GM19397 (cell line): ENCODE measurements around the gene MYOT.
"Not testable (repeated sequence)": the region's sequence is repeated elsewhere in the genome, so short reads cannot be mapped to it uniquely, and the experiment has no call there.

ENCODE experiments used
- ATAC-seq: cut with Tn5 transposase; IDR thresholded peaks from one replicate; pipeline ENCODE4 v1.9.1; 2021; ENCODE audit warnings: mild to moderate bottlenecking, moderate library complexity; ENCODE audit not compliant: unreplicated experiment

Gene MYOT

GRCh38 chr5:137853165-137853564 lies 14.5 kb upstream of the MYOT start:
- ATAC-seq, result not testable (repeated sequence)

DNA sequence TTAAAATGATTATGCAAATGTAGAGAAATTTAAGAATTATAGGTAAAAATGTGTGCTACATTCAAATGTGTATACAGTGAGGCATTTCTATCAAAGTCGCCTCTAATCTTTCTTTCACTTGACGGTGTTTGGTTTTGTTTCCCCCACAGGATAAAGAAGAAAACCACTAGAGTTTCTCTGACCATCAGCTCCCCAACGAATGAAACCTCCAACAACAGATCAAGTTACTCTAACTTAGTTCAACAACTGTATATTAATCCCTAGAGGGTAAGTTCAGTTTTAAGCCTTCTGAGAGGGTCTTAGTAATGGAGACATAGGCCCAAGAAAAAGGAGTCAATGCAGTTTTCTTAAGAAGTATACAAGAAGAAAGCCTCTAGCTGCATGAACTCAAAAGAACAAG lies 11.5 kb upstream of the MYOT start:
- ATAC-seq, result no peak

- ATAC-seq, result no peak
Measured at GRCh38 chr5:137856916-137857862, 10.5 kb upstream of the MYOT start.

GRCh38 chr5:137858223-137858916 lies 9.3 kb upstream of the MYOT start:
- ATAC-seq, result no peak

DNA sequence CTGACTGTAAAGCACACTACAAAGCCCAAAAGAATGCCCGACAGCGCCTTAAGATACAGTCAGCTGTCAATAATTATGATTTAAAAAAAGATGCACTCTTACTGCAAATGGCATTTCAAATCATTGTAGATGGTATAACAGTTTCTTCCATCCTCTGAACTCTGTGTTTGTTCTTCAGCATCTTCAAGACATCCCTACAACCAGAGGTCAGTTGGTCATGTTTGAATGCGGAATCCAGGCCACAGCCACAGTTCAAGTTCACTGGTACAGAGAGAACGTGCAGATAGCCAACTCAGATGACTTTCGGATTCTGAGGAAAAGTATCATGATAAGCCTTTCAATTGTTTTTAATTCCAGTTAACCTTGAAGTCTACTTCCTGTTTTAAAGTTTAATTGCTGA lies 8.7 kb upstream of the MYOT start:
- ATAC-seq, result no peak

DNA sequence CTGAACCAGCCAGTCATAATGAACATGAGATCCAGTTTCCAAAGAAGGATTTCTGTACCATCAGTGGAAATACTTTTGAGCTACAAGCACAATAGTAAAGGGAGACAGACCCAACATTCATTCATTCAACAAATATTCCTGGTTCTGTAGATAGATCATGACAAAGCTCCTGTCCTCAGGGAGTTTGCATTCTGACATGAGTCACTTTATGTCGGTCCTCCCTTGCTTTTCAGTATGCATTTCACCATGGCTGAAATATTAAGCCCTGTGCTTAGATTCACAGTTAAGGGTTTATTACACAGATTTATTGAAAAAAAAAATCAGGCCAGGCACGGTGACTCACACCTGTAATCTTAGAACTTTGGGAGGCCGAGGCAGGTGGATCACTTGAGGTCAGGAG lies 5.4 kb upstream of the MYOT start:
- ATAC-seq, result no peak

DNA sequence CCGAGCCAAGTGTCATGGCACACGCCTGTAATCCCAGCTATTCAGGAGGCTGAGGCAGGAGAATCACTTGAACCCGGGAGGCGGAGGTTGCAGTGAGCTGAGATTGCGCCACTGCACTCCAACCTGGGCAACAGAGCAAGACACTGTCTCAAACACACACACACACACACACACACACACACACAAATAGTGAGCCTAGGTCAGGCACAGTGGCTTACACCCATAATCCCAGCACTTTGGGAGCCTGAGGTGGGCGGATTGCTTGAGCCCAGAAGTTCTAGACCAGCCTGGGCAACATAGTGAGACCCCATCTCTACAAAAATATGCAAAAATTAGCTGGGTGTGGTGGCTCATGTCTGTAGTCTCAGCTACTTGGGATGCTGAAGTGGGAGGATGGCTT lies 4.0 kb upstream of the MYOT start:
- not testable (repeated sequence) for ATAC-seq

DNA sequence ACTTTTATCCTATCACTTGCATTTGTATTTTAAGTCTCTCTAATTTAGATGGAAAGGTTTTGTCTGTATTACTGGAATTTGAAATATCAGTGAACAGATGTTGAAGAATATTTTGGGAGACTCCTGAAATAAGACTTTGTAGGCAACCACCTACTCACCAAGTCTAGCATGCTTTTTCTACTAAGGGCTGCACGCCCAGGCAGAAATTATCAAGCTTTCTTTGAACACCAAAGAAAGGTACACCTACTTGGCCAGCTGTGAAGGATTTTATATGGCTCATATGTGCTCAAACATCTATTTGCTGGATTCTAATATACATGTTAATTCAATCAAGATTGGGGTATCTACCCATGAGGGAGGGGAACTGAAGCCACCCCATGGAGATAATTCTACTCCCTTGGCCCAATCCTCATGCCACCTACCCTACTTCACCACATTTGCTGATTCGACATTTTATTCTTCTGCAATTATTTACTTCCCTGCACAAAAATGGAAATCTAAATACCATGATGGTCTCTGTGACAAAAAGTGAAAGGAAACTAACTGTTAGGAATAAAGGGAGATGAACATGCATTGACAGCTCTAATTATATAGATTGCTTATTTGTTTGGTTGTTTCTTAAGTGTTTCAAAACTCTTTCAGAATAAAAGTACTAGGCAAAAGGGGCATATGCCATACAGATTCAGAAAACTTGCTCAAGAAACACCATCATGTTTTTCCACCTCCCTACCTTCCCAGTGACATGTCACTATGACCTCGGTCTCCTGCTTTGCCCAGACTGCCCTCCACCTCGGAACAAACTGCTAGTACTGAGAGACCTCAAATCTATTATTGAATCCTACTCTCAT lies 895 bp upstream of the MYOT start:
- no peak for ATAC-seq

- no peak for ATAC-seq
Measured at GRCh38 chr5:137870647-137871339, 3.1 kb downstream of the MYOT start.

DNA sequence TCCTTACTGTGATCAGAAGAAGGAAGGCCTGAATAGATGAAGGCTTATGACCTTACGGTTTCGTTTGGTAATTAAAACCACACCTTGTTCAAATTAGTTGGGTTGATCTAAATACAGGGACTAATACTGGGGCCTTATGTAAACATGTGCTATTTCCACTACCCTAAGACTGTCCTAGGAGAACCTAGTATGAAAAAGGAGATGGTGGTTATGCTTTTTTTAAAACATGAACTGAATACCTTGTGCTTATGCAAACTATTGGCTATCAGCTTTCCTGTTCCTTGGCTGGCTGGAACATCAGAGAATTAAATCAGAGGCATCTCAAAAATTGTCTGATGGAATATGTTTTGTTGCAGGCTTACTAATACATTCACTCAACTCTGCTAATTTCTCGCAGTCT lies 3.9 kb downstream of the MYOT start:
- ATAC-seq, result no peak

DNA sequence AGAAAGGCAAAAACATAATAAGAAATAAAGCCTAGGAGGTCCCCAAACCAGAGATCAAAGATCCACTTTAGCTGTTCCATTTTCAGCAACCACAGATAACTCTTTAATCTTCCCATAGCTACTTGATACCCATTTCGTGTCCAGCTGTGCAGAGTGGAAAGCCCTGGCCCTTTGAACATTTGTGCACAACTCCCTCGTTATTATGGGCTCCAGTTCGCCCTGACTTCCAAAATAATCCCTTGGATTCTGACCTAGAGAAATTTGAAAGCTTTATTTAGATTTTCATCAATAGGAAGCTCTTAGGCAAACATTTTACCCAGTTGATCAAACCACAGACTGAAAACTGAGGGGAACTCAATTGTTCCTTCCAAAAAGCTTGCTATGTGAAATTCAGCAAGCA lies 4.8 kb downstream of the MYOT start:
- no peak for ATAC-seq

DNA sequence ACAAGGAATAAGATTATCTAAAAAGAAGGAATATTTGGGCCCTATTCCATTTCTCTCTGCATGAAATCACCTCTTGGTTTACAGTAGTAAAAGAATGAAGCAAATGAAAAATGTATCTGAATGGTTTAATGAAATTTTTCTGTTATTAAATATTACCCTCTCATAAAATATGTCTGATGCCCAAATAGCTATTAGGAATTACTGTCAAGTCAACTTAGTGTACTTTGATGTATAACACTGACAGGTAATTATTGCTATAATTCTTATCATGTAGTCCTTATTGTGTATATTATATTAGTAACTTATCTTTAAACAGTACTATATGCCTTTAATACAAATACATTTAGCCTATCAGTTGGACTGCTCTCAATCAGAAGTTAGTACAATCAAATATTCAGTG lies 8.4 kb downstream of the MYOT start:
- no peak for ATAC-seq

- no peak for ATAC-seq
Measured at GRCh38 chr5:137880313-137880712, 12.7 kb downstream of the MYOT start.

- no peak for ATAC-seq
Measured at GRCh38 chr5:137887831-137888230, 20.2 kb downstream of the MYOT start.

DNA sequence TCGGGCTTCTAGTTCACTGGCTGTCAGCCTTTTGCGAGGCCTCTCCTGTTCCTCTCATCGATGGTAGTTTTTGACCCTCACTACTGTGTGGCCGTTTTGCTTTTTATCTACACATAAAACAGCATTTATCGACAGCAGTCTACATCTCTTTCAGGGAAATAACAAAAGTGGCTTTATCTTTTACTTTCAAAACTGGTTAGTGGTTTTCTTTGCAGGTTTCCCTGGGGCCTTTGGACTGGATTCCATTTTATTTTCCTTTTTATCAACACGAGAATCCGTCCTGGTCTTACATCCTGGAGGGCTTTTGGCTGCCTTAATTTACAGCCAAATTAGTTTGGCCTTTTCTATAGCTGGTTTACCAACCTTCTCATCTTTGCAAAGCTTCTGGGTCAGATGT lies 20.8 kb downstream of the MYOT start:
- no peak for ATAC-seq

GRCh38 chr5:137888863-137889759 lies 21.5 kb downstream of the MYOT start, which contains the start of gene PKD2L2:
PKD2L2 (plus strand) TSS chr5:137889457; CDS start chr5:137889492, 35 bp downstream.
- ATAC-seq, result peak; percentile 99

DNA sequence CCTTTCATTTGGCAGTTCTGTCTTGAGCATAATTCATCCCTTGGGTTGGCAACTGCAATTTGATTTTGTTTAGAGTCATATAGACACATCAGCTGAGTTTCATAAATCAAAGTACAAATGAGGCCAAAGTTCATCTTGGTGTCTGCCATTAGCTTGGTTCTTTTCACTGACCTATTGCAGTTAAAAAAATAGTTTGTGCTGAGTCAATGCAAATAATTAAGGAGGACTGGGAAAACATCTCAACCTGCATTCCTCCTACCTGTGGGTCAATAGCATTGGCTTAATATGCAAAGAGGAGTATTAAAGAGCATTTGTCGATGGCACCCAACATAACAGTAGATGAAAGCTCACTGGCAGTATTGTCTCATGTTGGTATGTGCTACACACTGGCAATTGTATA lies 23.2 kb downstream of the MYOT start:
- ATAC-seq, result no peak

DNA sequence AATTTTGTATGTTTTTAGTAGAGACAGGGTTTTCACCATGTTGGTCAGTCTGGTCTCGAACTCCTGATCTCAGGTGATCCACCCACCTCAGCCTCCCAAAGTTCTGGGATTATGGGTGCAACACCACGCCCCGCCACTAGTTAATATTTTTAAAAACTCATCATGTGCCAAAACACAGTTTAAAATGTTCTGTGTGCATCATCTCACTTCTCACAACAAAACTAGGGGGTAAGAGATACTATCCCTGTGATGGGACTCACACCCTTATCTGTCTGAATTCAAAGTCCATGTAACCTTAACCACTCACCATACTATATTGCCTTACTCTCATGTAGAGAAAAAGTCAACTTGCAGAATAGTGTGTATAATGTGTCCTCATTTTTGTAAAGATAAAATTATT lies 24.2 kb downstream of the MYOT start:
- no peak for ATAC-seq

DNA sequence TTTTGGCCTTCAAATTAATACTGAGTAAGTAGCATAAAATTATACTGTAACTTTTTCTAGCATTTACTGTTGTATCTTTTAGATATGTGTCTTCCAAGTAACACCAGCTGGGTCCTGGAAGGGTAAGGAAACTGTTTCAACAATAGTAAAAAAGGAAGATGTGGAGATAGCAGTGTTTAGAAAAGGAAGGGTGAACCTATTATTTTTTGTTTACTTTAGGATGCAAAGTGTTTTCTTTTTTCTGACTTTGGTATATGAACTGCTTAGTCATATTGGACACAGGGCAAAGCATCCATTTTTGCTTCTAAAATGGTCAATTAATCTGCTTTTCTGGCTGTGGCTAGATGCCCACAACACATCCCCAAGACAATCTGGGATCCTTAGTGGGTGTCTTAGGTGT lies 26.9 kb downstream of the MYOT start:
- ATAC-seq, result no peak

- no peak for ATAC-seq
Measured at GRCh38 chr5:137896560-137896959, 28.9 kb downstream of the MYOT start.
